ACC112 (cell line): ENCODE measurements around the gene EMILIN2.

Experiments used
- H2AFZ ChIP-seq: fragments of 200-600 bp; sonication (generic); one replicate; pipeline ENCODE4 v1.6.0; 2017; ENCODE audit warnings: antibody characterized with exemption, low read length; ENCODE audit not compliant: unreplicated experiment
- H3K27ac ChIP-seq: fragments of 200-600 bp; sonication (generic); 2 replicates; pipeline ENCODE4 v1.5.1; 2014; ENCODE audit warnings: low read depth, mild to moderate bottlenecking, antibody characterized with exemption, low read length, moderate library complexity
- H3K27me3 ChIP-seq: fragments of 200-600 bp; sonication (generic); 2 replicates; pipeline ENCODE4 v1.6.1; 2014; ENCODE audit warnings: mild to moderate bottlenecking, antibody characterized with exemption, low read length, moderate library complexity, mixed read lengths; ENCODE audit not compliant: insufficient read depth
- H3K36me3 ChIP-seq: fragments of 200-600 bp; sonication (generic); 2 replicates; pipeline ENCODE4 v1.6.1; 2016; ENCODE audit warnings: mild to moderate bottlenecking, antibody characterized with exemption, low read length, moderate library complexity, mixed read lengths; ENCODE audit not compliant: insufficient read depth
- H3K4me1 ChIP-seq: fragments of 200-600 bp; sonication (generic); one replicate; pipeline ENCODE4 v1.6.1; 2016; ENCODE audit warnings: low read length, mixed read lengths; ENCODE audit not compliant: insufficient read depth, unreplicated experiment, control insufficient read depth
- H3K4me3 ChIP-seq: fragments of 200-600 bp; sonication (generic); 2 replicates; pipeline ENCODE4 v1.5.1; 2014; ENCODE audit warnings: mild to moderate bottlenecking, low read depth, low read length
- H3K79me2 ChIP-seq: fragments of 200-600 bp; sonication (generic); one replicate; pipeline ENCODE4 v1.6.0; 2016; ENCODE audit warnings: low read length; ENCODE audit not compliant: control insufficient read depth, unreplicated experiment, insufficient read depth

EMILIN2 gene

GRCh38 chr18:2889761-2890192 lies 43.0 kb downstream of the EMILIN2 start:
- H3K36me3 ChIP-seq = no peaks in the 10 kb centered on the region
- peaks cover 15% of the 10 kb centered on the region; the same call in 1 of the 2 replicates for H3K27me3 ChIP-seq
- H3K27ac ChIP-seq = no peak overlapping the region
- no peaks in the 10 kb centered on the region for H3K79me2 ChIP-seq
- H3K4me1 ChIP-seq = no peaks in the 10 kb centered on the region
- H2AFZ ChIP-seq = no peak overlapping the region
- no peak overlapping the region for H3K4me3 ChIP-seq

- Histone ChIP-seq H3K79me2 (no peaks in the 10 kb centered on the region), H3K27me3 (peaks cover 15% of the 10 kb centered on the region; the same call in 1 of the 2 replicates), H3K4me3 (no peak overlapping the region), H3K4me1 (no peaks in the 10 kb centered on the region), H3K27ac (no peak overlapping the region), H3K36me3 (no peaks in the 10 kb centered on the region), H2AFZ (no peak overlapping the region)
Measured at GRCh38 chr18:2890606-2891005, 43.8 kb downstream of the EMILIN2 start.

DNA sequence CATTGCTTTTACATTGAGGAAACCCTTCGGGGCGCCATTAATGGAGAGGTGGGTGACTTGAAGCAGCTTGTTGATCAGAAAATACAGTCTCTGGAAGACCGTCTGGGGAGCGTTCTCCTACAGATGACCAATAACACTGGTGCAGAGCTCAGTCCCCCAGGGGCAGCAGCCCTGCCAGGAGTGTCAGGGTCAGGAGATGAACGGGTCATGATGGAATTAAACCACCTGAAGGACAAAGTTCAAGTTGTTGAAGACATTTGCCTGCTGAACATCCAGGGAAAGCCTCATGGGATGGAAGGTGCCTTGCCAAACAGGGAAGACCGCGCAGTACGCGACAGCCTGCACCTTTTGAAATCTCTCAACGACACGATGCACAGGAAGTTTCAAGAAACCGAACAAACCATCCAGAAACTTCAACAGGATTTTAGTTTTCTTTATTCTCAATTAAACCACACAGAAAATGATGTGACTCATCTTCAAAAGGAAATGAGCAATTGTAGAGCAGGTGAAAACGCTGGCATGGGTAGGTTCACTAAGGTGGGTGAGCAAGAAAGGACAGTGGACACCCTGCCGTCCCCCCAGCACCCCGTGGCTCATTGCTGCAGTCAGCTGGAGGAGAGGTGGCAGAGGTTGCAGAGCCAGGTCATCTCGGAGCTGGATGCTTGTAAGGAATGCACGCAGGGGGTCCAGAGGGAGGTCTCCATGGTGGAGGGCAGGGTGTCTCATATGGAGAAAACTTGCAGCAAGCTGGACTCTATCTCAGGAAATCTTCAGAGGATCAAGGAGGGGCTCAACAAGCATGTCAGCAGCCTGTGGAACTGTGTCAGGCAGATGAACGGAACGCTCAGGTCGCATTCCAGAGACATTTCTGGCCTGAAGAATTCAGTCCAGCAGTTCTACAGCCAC lies 45.0 kb downstream of the EMILIN2 start:
- H3K27me3 ChIP-seq = peaks cover 15% of the 10 kb centered on the region; the same call in 1 of the 2 replicates
- H3K27ac ChIP-seq = no peak overlapping the region
- no peaks in the 10 kb centered on the region for H3K36me3 ChIP-seq
- no peak overlapping the region for H3K4me3 ChIP-seq
- no peak overlapping the region for H2AFZ ChIP-seq
- no peaks in the 10 kb centered on the region for H3K4me1 ChIP-seq
- no peaks in the 10 kb centered on the region for H3K79me2 ChIP-seq

DNA sequence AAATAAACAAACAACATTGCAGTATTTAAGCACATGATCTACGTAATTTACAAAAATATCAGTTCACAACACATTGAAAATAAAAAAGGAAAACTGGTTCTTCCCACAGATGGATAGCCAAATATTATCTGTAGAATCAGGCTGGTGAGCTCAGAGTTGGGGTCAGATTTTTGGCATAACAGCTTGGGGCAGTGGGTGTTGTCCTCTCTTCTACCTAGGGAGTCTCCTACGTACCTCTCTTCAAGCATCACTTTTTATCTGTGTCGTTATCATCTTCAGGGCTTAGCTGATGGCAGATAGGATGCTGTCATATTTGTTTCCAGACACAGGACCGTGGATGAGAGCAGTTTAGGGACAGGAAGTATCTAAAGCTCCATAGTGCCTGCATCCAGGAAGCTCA lies 46.2 kb downstream of the EMILIN2 start:
- no peaks in the 10 kb centered on the region for H3K36me3 ChIP-seq
- H2AFZ ChIP-seq = no peak overlapping the region
- no peak overlapping the region for H3K27ac ChIP-seq
- H3K4me1 ChIP-seq = peaks cover 4% of the 10 kb centered on the region
- H3K4me3 ChIP-seq = no peak overlapping the region
- H3K27me3 ChIP-seq = peaks cover 9% of the 10 kb centered on the region; the same call in 1 of the 2 replicates
- no peaks in the 10 kb centered on the region for H3K79me2 ChIP-seq

GRCh38 chr18:2893676-2894075 lies 46.9 kb downstream of the EMILIN2 start:
- Histone ChIP-seq H3K4me1 (peaks cover 7% of the 10 kb centered on the region), H3K27ac (no peak overlapping the region), H2AFZ (no peak overlapping the region), H3K79me2 (no peaks in the 10 kb centered on the region), H3K4me3 (no peak overlapping the region), H3K27me3 (peaks cover 9% of the 10 kb centered on the region; the same call in 1 of the 2 replicates), H3K36me3 (no peaks in the 10 kb centered on the region)

DNA sequence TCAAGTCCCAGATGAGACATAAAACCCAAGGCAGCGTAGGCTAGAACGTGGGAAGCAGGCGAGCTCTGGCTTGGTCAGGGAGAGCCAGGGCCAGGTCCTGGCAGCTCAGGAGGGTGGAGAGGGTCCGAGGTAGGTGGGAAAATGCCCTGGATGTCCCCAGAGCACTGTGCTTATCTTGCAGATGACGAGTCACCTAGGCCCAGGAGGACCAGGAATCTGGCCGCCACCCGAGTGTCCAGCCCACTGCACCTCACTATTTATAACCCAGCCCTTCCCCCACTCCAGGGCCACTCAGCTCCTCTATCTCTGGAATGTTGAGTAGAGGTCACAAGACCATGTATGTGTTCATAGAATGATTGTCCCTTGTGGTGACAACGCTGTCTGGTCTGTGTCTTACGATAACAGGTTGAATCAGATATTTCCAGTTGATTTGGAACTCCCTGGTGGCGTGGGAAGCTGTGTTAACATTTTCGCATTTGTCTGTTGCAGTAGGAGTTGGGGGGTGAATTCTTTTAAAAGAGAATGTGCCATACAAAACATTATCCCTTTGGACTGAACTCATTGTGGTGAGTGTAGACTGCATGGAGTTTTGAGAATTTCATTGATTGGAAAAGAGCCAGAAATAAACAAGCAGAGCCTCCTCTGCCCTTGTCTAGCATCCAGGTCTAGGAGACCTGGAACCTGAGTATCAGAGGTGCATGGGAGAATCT lies 47.5 kb downstream of the EMILIN2 start:
- H3K4me1 ChIP-seq = peaks cover 7% of the 10 kb centered on the region
- peaks cover 9% of the 10 kb centered on the region; the same call in 1 of the 2 replicates for H3K27me3 ChIP-seq
- H3K79me2 ChIP-seq = no peaks in the 10 kb centered on the region
- no peak overlapping the region for H2AFZ ChIP-seq
- no peaks in the 10 kb centered on the region for H3K36me3 ChIP-seq
- H3K27ac ChIP-seq = no peak overlapping the region
- H3K4me3 ChIP-seq = no peak overlapping the region

- no peaks in the 10 kb centered on the region for H3K79me2 ChIP-seq
- H3K36me3 ChIP-seq = no peaks in the 10 kb centered on the region
- H3K27ac ChIP-seq = no peak overlapping the region
- peaks cover 7% of the 10 kb centered on the region for H3K4me1 ChIP-seq
- no peak overlapping the region for H2AFZ ChIP-seq
- H3K27me3 ChIP-seq = peaks cover 6% of the 10 kb centered on the region; the same call in 1 of the 2 replicates
- no peak overlapping the region for H3K4me3 ChIP-seq
Measured at GRCh38 chr18:2894841-2895370, 48.1 kb downstream of the EMILIN2 start.

- H3K36me3 ChIP-seq = no peaks in the 10 kb centered on the region
- peaks cover 7% of the 10 kb centered on the region for H3K4me1 ChIP-seq
- no peak overlapping the region for H3K27ac ChIP-seq
- no peak overlapping the region for H3K4me3 ChIP-seq
- peaks cover 1% of the 10 kb centered on the region; the same call in 1 of the 2 replicates for H3K27me3 ChIP-seq
- H3K79me2 ChIP-seq = no peaks in the 10 kb centered on the region
- no peak overlapping the region for H2AFZ ChIP-seq
Measured at GRCh38 chr18:2895391-2895790, 48.6 kb downstream of the EMILIN2 start.

GRCh38 chr18:2896990-2897389 lies 50.2 kb downstream of the EMILIN2 start:
- no peak overlapping the region for H3K27ac ChIP-seq
- H2AFZ ChIP-seq = no peak overlapping the region
- no peaks in the 10 kb centered on the region for H3K79me2 ChIP-seq
- no peak overlapping the region for H3K4me3 ChIP-seq
- H3K4me1 ChIP-seq = peaks cover 7% of the 10 kb centered on the region
- no peaks in the 10 kb centered on the region for H3K27me3 ChIP-seq
- no peaks in the 10 kb centered on the region for H3K36me3 ChIP-seq

DNA sequence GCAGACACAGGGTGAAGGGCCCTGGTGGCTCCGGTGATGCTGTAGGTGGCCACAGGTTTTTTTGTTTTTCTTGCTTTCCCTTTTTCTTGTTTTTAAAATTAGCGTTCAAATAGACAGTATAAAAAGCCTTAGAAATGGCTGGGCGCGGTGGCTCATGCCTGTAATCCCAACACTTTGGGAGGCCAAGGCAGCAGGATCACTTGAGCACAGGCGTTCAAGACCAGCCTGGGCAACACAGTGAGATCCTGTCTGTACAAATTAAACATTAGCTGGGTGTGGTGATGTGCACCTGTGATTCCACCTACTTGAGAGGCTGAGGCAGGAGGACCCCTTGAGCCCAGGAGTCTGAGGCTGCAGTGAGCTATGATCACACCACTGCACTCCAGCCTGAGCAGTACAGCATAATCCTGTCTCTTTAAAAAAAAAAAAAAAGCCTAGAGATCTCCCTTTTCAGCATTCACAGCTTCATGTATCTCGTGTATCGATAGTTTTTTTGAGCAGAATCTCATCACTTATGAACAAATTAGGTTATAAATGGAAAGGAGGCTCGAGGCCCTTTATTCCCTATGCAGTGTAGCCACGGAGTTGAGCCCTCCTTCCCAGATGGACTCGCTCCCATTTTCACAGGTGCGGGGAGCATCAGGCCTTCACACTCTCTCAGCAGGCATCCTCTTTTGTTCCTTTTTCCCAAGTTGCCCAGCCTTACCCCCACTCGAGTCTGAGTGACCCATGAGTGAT lies 50.8 kb downstream of the EMILIN2 start:
- H3K27ac ChIP-seq = no peak overlapping the region
- no peak overlapping the region for H3K4me3 ChIP-seq
- H3K27me3 ChIP-seq = no peaks in the 10 kb centered on the region
- peaks cover 7% of the 10 kb centered on the region for H3K4me1 ChIP-seq
- H2AFZ ChIP-seq = no peak overlapping the region
- H3K79me2 ChIP-seq = no peaks in the 10 kb centered on the region
- no peaks in the 10 kb centered on the region for H3K36me3 ChIP-seq
